Skeletal muscle satellite cell (primary cell): Measurements from ENCODE around the gene ZSCAN29. TPM values are rescaled to one million over a fixed set of nuclear protein-coding genes. Genes with fewer than 3 reads are reported as not detected.

Experiments
- H3K27me3 ChIP-seq: 2 replicates; pipeline ENCODE4 v1.7.0; 2013; ENCODE audit warnings: low read length; ENCODE audit not compliant: control insufficient read depth, insufficient read depth
- H3K36me3 ChIP-seq: 2 replicates; pipeline ENCODE4 v1.7.0; 2013; ENCODE audit warnings: mild to moderate bottlenecking, control low read depth, low read length; ENCODE audit not compliant: insufficient read depth
- H3K4me1 ChIP-seq: 2 replicates; pipeline ENCODE4 v1.7.0; 2013; ENCODE audit warnings: low read length; ENCODE audit not compliant: control insufficient read depth, insufficient read depth
- H3K4me2 ChIP-seq: 2 replicates; pipeline ENCODE4 v1.7.0; 2013; ENCODE audit warnings: mild to moderate bottlenecking, low read length
- H3K4me3 ChIP-seq: 2 replicates; pipeline ENCODE4 v1.7.0; 2013; ENCODE audit warnings: low read length
- H3K9ac ChIP-seq: 2 replicates; pipeline ENCODE4 v1.7.0; 2013; ENCODE audit warnings: mild to moderate bottlenecking, low read depth, low read length, moderate library complexity
- H3K9me3 ChIP-seq: replicated peaks from 2 replicates; pipeline ENCODE4 v1.7.0; 2013; ENCODE audit warnings: mild to moderate bottlenecking, control low read depth, low read length
- total RNA-seq: library from RNA; depleted of rRNA; stranded (reverse); fragments of >200 nt; gene quantifications from 2 replicates; pipeline ENCODE4 v1.2.3, GENCODE V29; 2012; rRNA removed

ZSCAN29 gene
- 15.2 and 20.5 TPM in 2 replicates for total RNA-seq

DNA sequence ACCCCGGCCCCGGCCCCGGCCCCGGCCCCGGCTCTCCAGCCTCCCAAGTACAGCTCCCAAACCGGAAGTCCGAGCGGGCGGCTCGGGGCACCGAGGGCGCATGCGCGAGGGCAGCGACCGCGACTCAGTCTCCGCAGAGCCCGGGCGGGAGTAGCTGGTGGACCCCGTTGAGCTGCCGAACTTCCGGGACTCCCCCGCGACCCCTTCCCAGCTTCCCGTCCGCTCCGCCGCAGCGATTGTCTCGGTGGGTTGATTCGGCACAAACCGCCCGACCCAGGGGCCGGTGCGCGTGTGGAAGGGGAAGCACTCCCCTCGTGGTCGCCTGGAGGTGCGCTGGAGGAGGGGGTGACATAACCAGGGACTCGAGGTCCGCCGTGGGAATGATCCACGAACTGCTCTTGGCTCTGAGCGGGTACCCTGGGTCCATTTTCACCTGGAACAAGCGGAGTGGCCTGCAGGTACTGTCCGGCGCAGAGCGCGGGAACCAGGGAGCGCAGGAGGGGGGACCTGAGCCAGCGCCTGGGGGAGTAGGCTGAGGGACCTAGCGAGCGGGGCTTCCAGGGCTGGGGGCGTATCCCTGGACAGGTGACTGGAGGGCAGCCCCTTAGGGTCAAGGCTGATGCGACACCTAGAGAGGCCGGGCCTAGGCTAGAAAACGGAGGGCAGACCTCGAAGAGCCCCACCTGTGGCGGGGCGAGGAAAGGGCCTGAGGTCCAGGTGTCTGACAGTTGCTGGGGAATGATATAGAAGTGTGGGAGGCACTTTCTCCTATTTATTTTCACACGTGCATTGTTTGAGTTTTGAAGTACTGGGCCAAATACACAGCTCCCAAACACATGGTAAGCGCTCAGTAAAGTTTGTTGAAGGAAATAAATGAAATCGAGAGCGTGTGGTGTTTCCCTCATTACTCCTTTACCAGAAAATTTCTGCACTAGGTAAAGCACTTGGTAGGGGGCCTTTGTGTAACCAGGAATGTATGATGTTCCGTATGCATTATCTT is at the start of gene ZSCAN29, which contains the start of gene TUBGCP4:
Gene ZSCAN29, minus strand, starts transcription at position 69 of the 1,000 bp plus-strand sequence. CDS start 1,130 bp downstream, outside the sequence.
Gene TUBGCP4, plus strand, starts transcription at position 127 of the 1,000 bp plus-strand sequence. Its CDS starts 254 bp downstream, at position 381.
- Histone ChIP-seq H3K9me3 (no peaks in the 10 kb centered on the region), H3K27me3 (no peaks in the 10 kb centered on the region), H3K36me3 (peaks cover 21% of the 10 kb centered on the region), H3K9ac (peak within 1 kb of the TSS; percentile 91), H3K4me3 (peak within 1 kb of the TSS; percentile 97), H3K4me2 (peak within 1 kb of the TSS; percentile 100), H3K4me1 (peaks cover 27% of the 10 kb centered on the region)

DNA sequence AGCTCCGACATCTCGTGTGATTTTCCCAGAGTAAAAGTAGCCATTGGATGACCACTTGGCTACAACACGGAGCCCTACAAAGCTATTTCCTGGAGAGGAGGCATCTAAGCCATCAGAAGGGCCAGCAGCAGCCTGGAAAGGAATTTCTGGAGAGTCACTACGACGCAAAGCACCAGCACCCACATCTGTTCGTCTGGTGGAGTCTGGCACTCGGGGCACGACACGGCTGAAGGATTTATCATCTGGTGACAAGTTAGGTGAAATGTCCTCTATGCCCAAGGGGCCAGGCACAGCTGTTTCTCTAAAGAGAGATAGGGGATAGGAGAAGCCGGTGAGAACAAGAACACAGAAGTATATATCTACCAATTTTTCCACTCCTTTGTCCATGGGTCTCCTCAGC is 49.6 kb upstream of the ZSCAN29 start:
- Histone ChIP-seq H3K9me3 (no peaks in the 10 kb centered on the region), H3K4me1 (no peaks in the 10 kb centered on the region), H3K4me2 (no peak overlapping the region), H3K27me3 (no peaks in the 10 kb centered on the region), H3K4me3 (no peak overlapping the region), H3K36me3 (peaks cover 52% of the 10 kb centered on the region), H3K9ac (no peak overlapping the region)

DNA sequence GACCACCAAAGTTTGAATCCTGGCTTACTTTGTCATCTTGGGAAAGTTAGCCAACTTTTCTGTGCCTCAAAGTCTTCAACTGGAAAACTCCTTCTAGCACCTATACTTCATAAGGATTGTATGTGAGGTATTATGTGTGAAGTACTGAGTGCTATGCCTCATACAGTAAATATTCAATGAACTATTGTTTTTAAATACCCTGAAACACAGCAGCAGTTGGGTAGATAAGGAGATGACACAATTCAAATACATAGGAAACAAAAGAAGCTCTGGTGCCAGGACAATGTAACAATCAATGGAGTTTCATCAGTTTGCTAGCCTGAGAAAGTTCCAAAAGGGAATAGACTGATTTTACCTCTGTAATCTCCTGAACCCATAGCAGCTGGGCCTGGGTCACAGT is 43.4 kb upstream of the ZSCAN29 start:
- Histone ChIP-seq H3K4me2 (no peak overlapping the region), H3K27me3 (no peaks in the 10 kb centered on the region), H3K36me3 (peaks cover 70% of the 10 kb centered on the region), H3K9ac (no peak overlapping the region), H3K4me1 (no peaks in the 10 kb centered on the region), H3K9me3 (no peaks in the 10 kb centered on the region), H3K4me3 (no peak overlapping the region)

DNA sequence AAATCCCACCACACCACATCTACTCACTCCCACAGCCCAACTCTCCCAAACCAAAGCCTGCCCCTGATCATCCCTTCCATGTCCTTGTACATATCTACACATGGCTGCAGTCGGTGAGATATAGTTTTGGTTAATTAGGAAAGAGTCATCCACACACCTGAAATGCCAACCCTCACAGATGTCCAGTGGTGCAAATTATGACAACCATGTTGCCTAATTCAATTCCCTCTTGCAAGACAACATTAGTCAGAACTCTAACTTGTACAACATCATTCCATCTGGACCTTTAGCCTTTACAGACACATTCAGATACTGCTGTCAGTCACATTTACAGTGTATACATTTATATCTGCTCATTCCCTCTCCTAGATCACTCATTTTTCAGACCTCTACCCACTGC is 41.3 kb upstream of the ZSCAN29 start:
- Histone ChIP-seq H3K9ac (no peak overlapping the region), H3K4me1 (no peaks in the 10 kb centered on the region), H3K9me3 (no peaks in the 10 kb centered on the region), H3K27me3 (no peaks in the 10 kb centered on the region), H3K36me3 (peaks cover 84% of the 10 kb centered on the region), H3K4me3 (no peak overlapping the region), H3K4me2 (no peak overlapping the region)

DNA sequence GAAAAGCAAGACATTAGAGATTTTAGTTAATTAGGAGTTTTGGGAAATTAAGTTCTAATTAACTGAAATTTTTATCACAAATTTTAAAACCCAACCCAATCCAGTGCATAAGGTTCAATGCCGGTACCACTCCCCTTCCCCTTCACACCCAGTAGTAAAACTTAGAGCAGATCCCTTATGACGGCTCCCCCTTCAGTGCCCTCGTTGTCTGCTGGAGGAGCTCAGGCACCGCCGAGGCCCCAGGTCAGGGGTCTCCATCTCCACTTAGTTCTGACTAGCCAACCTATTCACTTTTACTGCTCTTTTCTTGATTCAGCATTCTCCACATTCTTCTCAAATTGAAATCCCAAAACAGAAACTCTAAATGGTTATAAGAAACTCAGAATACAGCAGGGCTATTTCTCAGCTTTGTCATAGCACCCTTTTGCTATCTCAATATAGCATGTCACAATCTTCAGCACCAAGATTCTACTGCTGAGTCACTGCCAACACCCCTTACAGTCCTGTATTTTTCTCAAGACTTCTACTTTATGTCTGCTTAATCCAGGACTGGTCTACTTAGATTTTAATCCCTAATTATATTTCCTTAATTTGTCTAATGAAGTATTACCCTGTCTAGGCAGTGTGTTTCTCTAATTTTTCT is 39.9 kb upstream of the ZSCAN29 start:
- no peaks in the 10 kb centered on the region for H3K4me1 ChIP-seq
- peaks cover 84% of the 10 kb centered on the region for H3K36me3 ChIP-seq
- H3K9ac ChIP-seq = no peak overlapping the region
- H3K4me2 ChIP-seq = no peak overlapping the region
- no peak overlapping the region for H3K4me3 ChIP-seq
- H3K9me3 ChIP-seq = no peaks in the 10 kb centered on the region
- no peaks in the 10 kb centered on the region for H3K27me3 ChIP-seq

DNA sequence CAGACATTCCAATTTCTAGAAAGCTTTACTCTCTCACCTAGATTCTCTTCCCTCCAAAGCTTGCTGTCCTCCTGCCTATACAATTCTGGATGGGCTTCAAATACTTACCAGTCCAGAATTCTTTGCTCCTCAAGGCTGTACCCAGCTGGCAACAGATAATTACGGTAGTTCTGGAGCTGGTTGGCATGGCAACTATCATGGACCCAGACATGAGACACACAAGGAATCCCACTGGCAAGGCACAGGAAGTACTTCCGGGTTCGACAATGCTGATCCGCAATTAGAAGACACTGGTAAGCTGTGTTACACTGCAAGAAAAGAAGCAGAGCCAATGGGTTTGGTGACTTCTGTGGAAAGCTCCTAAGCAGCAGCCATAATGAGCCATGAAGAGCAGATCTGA is 37.9 kb upstream of the ZSCAN29 start:
- Histone ChIP-seq H3K4me2 (no peak overlapping the region), H3K4me1 (no peaks in the 10 kb centered on the region), H3K9ac (no peak overlapping the region), H3K9me3 (no peaks in the 10 kb centered on the region), H3K36me3 (peaks cover 76% of the 10 kb centered on the region), H3K27me3 (no peaks in the 10 kb centered on the region), H3K4me3 (no peak overlapping the region)

DNA sequence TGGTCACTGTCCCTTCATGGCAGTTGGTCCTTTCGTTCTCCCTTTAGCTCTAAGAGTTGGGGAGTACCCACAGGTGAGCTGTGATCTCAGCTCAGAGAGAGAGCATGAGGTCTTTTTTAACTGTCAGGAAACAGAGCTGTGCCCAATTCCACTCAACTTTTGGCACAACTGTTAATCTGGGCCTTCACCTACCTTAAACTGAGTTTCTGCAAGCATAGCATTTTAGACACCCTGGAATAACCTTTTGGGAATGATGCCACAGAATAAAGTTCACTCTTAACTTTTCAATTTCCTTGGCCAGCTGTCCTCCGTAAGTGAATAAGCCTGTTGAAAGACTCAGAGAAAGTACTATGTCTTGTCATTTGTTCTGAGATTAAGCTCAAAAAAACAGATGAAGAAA is 36.0 kb upstream of the ZSCAN29 start:
- H3K27me3 ChIP-seq = no peaks in the 10 kb centered on the region
- H3K4me2 ChIP-seq = no peak overlapping the region
- H3K4me3 ChIP-seq = no peak overlapping the region
- H3K36me3 ChIP-seq = peaks cover 77% of the 10 kb centered on the region
- H3K4me1 ChIP-seq = no peaks in the 10 kb centered on the region
- H3K9ac ChIP-seq = no peak overlapping the region
- H3K9me3 ChIP-seq = no peaks in the 10 kb centered on the region

DNA sequence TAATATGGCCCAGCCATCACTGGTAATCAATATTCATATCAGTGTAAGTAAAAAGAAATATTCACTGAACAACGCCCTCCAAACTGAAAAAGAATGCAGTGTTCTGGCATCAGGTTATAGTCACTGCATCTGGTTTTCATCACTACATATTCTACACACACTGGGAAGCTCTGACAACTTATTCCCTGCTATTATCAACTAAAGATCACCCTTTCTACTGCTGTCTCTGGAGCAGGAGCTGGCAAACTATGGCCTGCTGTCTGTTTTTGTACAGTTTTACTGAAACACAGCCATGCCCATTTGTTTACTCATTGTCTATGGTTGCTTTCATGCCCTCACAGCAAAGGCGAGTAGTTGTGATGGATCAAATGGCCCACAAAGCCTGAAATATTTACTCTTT is 35.3 kb upstream of the ZSCAN29 start:
- Histone ChIP-seq H3K4me2 (no peak overlapping the region), H3K4me3 (no peak overlapping the region), H3K36me3 (peaks cover 78% of the 10 kb centered on the region), H3K27me3 (no peaks in the 10 kb centered on the region), H3K4me1 (no peaks in the 10 kb centered on the region), H3K9ac (no peak overlapping the region), H3K9me3 (no peaks in the 10 kb centered on the region)

DNA sequence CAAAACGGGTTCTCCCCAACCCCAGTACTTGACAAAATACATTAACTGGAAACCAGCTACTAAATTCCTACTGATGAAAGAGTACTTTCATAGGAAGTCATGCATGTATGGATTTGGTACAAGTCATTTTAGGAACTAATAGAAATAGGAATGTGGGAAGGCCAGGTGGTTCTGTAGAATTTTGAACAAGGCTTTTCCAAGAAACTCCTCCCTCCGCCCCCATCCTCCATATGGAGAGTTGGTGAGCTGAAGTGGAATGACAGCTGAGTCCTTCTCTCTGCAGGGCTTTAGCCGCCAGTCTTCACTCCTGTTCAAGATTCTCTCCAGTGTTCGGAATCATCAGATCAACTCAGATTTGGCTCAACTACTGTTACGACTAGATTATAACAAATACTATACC is 33.3 kb upstream of the ZSCAN29 start:
- peaks cover 70% of the 10 kb centered on the region for H3K36me3 ChIP-seq
- no peaks in the 10 kb centered on the region for H3K4me1 ChIP-seq

DNA sequence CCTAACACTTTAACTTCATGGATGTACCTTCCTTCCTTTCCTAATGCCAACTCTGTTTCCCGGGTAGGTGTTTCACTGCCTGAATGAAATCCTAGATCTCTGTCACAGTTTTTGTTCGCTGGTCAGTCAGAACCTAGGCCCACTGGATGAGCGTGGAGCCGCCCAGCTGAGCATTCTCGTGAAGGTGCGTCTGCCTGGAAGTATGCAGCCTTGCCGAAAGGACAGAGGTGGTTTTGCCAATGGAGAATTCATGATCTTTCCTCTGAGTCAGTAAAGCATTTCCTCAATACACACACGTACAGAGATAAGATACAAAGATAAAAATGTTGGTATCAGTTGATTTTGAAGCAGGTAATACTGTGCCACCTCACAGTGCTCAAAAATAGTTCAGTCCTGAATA is 32.8 kb upstream of the ZSCAN29 start:
- H3K9ac ChIP-seq = no peak overlapping the region
- no peak overlapping the region for H3K4me2 ChIP-seq
- no peaks in the 10 kb centered on the region for H3K27me3 ChIP-seq
- peaks cover 69% of the 10 kb centered on the region for H3K36me3 ChIP-seq
- H3K9me3 ChIP-seq = no peaks in the 10 kb centered on the region
- no peaks in the 10 kb centered on the region for H3K4me1 ChIP-seq
- H3K4me3 ChIP-seq = no peak overlapping the region

More for the DNA sequence above, 33.3 kb upstream of the ZSCAN29 start:
- H3K27me3 ChIP-seq = no peaks in the 10 kb centered on the region
- H3K9me3 ChIP-seq = no peaks in the 10 kb centered on the region
- no peak overlapping the region for H3K4me2 ChIP-seq
- no peak overlapping the region for H3K4me3 ChIP-seq
- no peak overlapping the region for H3K9ac ChIP-seq

DNA sequence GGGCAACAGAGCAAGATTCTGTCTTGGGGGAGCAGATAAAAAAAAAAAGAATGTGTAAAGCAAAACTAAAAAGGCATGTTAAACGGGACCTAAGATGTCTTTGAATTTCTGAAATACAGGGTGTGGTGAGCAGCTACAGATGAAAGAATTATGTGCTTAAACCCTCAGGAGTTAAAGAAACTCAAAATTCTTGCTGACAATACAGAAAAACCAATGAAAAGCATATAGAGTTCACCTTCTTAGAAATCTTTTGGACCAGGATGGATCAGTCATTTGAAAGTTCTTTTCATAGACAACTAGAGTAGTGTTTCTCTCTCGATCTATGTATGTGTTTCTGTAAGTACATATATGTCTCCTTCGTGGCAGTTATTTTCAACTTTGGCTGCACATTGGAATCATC is 31.4 kb upstream of the ZSCAN29 start:
- H3K9ac ChIP-seq = no peak overlapping the region
- H3K27me3 ChIP-seq = no peaks in the 10 kb centered on the region
- H3K4me2 ChIP-seq = no peak overlapping the region
- H3K36me3 ChIP-seq = peaks cover 63% of the 10 kb centered on the region
- H3K9me3 ChIP-seq = no peaks in the 10 kb centered on the region
- H3K4me1 ChIP-seq = no peaks in the 10 kb centered on the region
- H3K4me3 ChIP-seq = no peak overlapping the region
